Adrenal gland (tissue), 5 donors: ENCODE data around the gene PDPR.

Experiments used
- CTCF ChIP-seq, 6 experiments: fragments of 450-650 bp in 4 of 6; fragments of 200-600 bp in 2 of 6; sonication (generic) in 1 of 6; IDR thresholded peaks; 1 replicate in 5 of 6; 2 replicates in 1 of 6; pipeline versions ENCODE4 v1.5.1 to v1.8.0; 2016 to 2021; ENCODE audit warnings: antibody characterized with exemption in 6 of 6, mild to moderate bottlenecking in 2 of 6, moderate library complexity in 1 of 6
- POLR2A ChIP-seq, 2 donors: fragments of 450-650 bp; IDR thresholded peaks; one replicate each; pipeline ENCODE4 v1.6.1; 2017; ENCODE audit warnings: antibody characterized with exemption in 2 of 2, mild to moderate bottlenecking in 2 of 2, moderate library complexity in 1 of 2
- donor health status: DM: no; HTN: no; CAD: no.

GRCh38 chr16:70158261-70158939 is 44.3 kb downstream of the PDPR start:
- TF ChIP-seq CTCF (IDR thresholded peaks at IDR 0.05) (no peak), POLR2A (IDR thresholded peaks at IDR 0.05) (no peak)
